Lower lobe of right lung (tissue), 2 donors: ENCODE measurements around the gene HOXB3. TPM values are rescaled to one million over a fixed set of nuclear protein-coding genes. Genes with fewer than 3 reads are reported as not detected.

ENCODE experiments used
- ATAC-seq, 2 donors: fragments of 200-7000 bp; cut with Tn5 transposase; one replicate each; pipeline ENCODE4 v1.9.1; 2020 to 2022; ENCODE audit warnings: mild to moderate bottlenecking in 2 of 2, moderate library complexity in 2 of 2
- DNase-seq: peaks from one replicate; pipeline ENCODE4 v3.0.0-alpha.2; 2020
- H3K27ac ChIP-seq: fragments of 200-600 bp; one replicate; pipeline ENCODE4 v1.8.0; 2022
- H3K27me3 ChIP-seq: fragments of 200-600 bp; one replicate; pipeline ENCODE4 v1.8.0; 2022; ENCODE audit warnings: low read depth
- H3K36me3 ChIP-seq: fragments of 200-600 bp; one replicate; pipeline ENCODE4 v1.8.0; 2022; ENCODE audit warnings: mild to moderate bottlenecking
- H3K4me1 ChIP-seq: fragments of 200-600 bp; one replicate; pipeline ENCODE4 v1.8.0; 2022
- H3K4me3 ChIP-seq: fragments of 200-600 bp; one replicate; pipeline ENCODE4 v1.8.0; 2022; ENCODE audit warnings: mild to moderate bottlenecking
- H3K9me3 ChIP-seq: fragments of 200-600 bp; one replicate; pipeline ENCODE4 v1.8.0; 2022
- intact Hi-C: fragments of 100-400 bp; cut with DNase I; formaldehyde crosslinking; loops from one replicate; pipeline ENCODE4 v1.11.0; 2022
- total RNA-seq: library from RNA; stranded (reverse); fragmentation: NEBNext Ultra II Directional; extraction: Animal tissue kit (Norgen Biotek cat#: 25700); gene quantifications from one replicate; pipeline ENCODE4 v1.2.1, GENCODE V29; 2021
- TF ChIP-seq, protein P1 (sequence below): fragments of 200-600 bp; IDR thresholded peaks from one replicate; pipeline ENCODE4 v1.8.0; 2022; ENCODE audit warnings: antibody characterized with exemption, mild to moderate bottlenecking
- donor health status: DM: no; HTN: yes; CAD: no; lungs with severe emphysema.

Gene HOXB3
- total RNA-seq, 1 donor from 2014 or later, result 11.3 TPM

DNA sequence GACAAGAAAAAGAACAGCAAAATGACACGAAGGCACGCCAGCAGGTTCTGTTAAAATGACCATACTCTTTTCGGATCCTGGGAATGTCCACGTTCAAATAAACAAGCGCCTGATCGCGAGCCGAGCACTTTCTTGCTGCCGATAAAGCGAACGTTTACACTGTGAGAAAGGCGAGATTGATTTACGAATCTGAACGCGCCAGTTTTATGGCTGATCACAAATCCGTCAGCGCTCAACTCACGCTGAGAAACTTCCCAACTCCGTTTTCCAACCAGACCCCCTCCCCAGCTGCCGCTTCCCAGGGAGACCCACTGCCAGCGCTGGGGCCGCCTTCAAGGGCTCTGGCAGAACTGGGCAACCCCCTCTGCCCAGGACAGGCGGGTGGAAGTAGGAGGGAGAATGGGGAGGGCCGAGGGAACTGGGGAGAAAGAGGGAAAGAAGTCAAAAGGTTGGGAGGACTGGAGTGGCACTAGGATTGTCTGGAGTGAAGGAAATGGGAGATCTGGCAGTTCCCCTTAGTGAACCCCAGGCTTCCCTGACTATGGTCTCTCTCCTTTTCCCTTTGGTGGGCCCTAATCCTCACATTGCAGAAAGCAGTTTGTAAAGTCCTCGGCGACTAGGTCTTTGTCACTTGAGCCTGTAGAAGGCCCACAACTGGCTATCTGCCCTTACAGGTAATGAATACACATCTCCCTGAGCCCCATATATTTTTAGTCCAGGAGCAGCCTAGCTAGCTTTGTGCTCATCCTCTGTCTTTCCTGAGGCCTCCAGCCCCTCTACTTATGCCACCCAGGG lies 18.8 kb downstream of the HOXB3 start:
- H3K9me3 ChIP-seq, result no peaks in the 10 kb centered on the region
- peak overlapping the region; percentile 34 for H3K4me3 ChIP-seq
- peaks cover 83% of the 10 kb centered on the region for H3K27me3 ChIP-seq
- H3K36me3 ChIP-seq, result no peaks in the 10 kb centered on the region
- peak overlapping the region; percentile 92 for H3K27ac ChIP-seq
- TF ChIP-seq, protein P1, sequence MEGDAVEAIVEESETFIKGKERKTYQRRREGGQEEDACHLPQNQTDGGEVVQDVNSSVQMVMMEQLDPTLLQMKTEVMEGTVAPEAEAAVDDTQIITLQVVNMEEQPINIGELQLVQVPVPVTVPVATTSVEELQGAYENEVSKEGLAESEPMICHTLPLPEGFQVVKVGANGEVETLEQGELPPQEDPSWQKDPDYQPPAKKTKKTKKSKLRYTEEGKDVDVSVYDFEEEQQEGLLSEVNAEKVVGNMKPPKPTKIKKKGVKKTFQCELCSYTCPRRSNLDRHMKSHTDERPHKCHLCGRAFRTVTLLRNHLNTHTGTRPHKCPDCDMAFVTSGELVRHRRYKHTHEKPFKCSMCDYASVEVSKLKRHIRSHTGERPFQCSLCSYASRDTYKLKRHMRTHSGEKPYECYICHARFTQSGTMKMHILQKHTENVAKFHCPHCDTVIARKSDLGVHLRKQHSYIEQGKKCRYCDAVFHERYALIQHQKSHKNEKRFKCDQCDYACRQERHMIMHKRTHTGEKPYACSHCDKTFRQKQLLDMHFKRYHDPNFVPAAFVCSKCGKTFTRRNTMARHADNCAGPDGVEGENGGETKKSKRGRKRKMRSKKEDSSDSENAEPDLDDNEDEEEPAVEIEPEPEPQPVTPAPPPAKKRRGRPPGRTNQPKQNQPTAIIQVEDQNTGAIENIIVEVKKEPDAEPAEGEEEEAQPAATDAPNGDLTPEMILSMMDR, result no peak
- DNase-seq, result no peak
- intact Hi-C loops, result no loop called here
- peaks cover 27% of the 10 kb centered on the region for H3K4me1 ChIP-seq
- ATAC-seq, result no peak

DNA sequence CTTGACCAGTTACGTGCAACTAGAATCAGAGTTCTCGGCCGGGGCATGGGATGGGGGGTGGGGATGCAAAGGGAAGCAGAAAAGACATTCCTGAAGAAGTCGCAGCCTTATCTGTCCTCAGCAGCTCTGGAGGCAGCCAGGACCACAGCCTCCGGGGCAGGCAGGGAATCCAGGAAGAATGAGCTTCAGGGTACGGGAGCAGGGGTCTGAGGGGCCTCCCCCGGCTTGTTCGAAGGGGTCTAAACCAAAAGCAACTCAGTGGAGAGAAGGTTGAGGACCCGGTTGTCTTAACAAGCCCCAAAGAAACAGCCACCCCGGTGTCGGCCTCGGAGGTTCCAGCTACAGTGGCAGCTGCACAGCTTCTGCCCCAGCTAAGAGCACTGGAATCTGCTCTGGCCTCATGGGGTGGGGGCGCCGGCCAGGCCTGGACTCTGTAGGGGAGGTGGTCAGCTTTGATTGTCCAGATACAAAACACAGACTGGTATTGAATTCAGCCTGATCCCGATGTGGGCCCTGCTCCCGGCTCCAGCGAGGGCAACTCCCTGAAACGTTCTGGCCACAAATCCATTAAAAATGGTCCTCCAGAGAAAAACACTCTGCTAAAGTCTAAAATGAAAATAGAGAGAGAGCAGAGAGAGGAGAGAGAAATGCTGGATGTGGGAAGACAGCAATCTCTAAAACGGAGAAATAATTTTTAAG lies 19.6 kb downstream of the HOXB3 start:
- Histone ChIP-seq H3K27ac (peak overlapping the region; percentile 92), H3K4me1 (peaks cover 27% of the 10 kb centered on the region), H3K9me3 (no peaks in the 10 kb centered on the region), H3K27me3 (peaks cover 84% of the 10 kb centered on the region), H3K4me3 (peak overlapping the region; percentile 34), H3K36me3 (no peaks in the 10 kb centered on the region)
- intact Hi-C loops, result no loop called here
- no peak for ATAC-seq
- TF ChIP-seq, protein P1, result no peak
- no peak for DNase-seq

DNA sequence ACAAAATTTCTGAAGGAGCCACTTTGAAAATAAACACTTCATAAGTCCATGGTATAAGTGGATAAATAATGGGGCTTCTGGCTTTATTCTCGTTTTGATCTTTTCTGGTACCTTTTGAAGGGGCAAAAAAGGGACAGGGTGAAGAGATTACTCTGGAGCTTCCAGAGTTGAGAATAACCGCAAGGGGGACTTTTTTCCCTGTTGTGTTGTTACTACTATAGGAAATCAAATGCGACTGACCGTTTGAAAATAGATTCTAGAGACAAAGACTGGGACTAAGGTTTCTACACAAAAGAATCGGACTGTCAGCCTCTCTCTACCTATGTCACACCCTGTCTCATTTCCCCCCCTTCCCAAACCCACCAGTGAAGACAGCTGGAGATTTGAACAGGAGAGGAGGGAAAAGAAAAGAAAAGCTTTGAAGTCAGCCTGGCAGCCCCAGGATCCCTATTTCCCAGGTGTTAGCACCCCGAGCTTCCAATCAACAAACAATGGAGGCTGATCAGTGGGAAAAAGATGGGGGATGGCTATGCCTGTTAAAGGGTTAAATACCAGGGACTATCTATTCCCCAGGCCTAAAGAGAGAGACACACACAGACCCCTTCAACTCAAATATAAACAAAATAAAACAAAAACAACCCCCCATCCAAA lies 20.2 kb downstream of the HOXB3 start:
- H3K9me3 ChIP-seq, result no peaks in the 10 kb centered on the region
- peak overlapping the region; percentile 34 for H3K4me3 ChIP-seq
- ATAC-seq (no peak), DNase-seq (no peak)
- TF ChIP-seq, protein P1, result no peak
- peaks cover 84% of the 10 kb centered on the region for H3K27me3 ChIP-seq
- H3K36me3 ChIP-seq, result no peaks in the 10 kb centered on the region
- peaks cover 31% of the 10 kb centered on the region for H3K4me1 ChIP-seq
- intact Hi-C loops, result no loop called here
- H3K27ac ChIP-seq, result peak overlapping the region; percentile 92

DNA sequence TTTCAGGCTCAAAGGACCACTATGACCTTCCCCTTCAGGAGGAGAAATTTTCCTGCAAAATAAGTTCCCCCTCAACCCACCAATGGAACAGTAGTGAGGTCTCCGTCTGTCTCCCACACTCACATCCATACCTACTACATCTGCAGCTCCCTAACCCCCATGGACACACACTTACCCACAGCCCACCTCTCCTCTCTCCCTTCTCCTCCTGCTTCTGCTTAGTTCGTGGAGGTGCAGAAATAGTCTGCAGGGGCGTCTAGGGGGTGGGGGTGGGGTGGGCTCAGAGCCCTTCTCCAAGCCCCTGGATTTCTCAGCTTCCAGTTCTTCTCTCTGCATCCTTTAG lies 20.8 kb downstream of the HOXB3 start:
- H3K4me3 ChIP-seq, result peak overlapping the region; percentile 13
- ATAC-seq (no peak), DNase-seq (no peak)
- peaks cover 83% of the 10 kb centered on the region for H3K27me3 ChIP-seq
- TF ChIP-seq, protein P1, result no peak
- H3K4me1 ChIP-seq, result peaks cover 31% of the 10 kb centered on the region
- no peaks in the 10 kb centered on the region for H3K9me3 ChIP-seq
- intact Hi-C loops, result no loop called here
- H3K27ac ChIP-seq, result peak overlapping the region; percentile 92
- no peaks in the 10 kb centered on the region for H3K36me3 ChIP-seq

DNA sequence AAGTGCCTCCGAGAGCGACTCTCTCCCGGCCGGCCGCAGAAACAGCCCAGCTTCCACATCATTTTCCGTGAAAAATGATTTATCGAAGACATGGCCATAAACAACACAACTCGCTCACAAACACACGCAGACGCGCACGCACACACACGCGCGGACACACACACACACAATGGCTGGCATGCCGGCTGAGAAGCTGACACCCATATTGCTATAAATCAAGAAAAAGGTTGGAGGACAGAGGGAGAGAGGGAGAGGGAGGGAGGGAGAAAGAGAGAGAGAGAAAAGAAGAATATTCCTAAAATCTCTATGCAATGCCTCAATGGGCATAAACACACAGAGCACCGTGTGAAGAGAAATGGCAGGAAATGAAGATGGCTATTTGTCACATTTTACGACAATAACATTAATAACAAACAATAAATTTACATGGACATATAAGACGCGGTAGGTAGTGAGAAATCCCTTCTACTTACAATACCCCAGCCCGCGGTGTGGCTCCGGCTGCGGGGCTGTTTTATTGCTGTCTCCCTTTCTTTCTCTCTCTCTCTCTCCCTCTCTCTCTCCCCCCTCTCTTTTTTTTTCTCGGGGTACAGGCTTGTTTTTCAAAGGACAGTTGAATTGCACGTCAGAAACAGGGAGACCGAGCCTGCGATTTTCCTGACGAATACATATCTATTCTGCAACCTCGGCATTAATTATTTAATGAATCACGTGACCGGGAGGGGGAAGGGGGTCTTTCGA lies 21.4 kb downstream of the HOXB3 start:
- H3K36me3 ChIP-seq, result no peaks in the 10 kb centered on the region
- peaks cover 31% of the 10 kb centered on the region for H3K4me1 ChIP-seq
- TF ChIP-seq, protein P1, result no peak
- H3K27ac ChIP-seq, result peak overlapping the region; percentile 49
- ATAC-seq (no peak), DNase-seq (no peak)
- intact Hi-C loops, result no loop called here
- peak overlapping the region; percentile 13 for H3K4me3 ChIP-seq
- H3K9me3 ChIP-seq, result no peaks in the 10 kb centered on the region
- H3K27me3 ChIP-seq, result peaks cover 83% of the 10 kb centered on the region
